ENCODE data around the gene CELF4.

The CELF4 gene

DNA sequence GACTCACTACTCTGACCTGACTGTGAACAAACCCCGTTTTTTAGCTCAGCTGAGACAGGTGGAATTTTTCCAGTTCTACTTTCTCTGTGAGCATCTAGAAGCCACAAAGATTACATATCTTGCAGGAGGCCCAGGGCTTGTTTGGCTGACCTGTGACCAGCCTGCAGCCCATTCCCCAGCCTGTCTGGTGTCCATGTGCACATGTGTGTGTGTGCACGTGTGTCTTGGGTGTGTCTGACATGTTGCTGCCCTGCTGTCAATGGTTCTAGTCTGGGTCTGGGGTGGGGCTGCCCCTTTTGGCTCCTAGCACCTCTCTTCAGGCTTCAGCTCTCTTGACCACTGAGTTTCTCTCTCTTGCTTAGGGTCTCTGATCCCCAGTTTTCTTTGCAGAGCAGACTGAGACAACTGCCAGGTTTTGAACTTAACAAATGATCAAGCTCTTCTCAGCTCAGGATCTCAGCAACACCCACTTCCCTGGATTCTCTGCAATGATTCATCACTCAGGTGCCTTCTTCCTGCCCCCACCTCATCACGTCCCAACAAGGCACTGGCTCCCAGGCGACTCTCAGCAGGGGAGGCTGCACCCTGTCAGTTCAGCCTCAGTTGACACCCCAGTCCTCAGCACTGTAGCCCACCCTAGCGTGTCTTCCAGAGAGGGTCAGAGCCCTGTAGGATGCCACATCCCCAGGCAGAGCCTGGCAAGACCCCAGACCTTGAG, 130.3 kb downstream of the CELF4 start:
- DNase-seq = no peak

DNA sequence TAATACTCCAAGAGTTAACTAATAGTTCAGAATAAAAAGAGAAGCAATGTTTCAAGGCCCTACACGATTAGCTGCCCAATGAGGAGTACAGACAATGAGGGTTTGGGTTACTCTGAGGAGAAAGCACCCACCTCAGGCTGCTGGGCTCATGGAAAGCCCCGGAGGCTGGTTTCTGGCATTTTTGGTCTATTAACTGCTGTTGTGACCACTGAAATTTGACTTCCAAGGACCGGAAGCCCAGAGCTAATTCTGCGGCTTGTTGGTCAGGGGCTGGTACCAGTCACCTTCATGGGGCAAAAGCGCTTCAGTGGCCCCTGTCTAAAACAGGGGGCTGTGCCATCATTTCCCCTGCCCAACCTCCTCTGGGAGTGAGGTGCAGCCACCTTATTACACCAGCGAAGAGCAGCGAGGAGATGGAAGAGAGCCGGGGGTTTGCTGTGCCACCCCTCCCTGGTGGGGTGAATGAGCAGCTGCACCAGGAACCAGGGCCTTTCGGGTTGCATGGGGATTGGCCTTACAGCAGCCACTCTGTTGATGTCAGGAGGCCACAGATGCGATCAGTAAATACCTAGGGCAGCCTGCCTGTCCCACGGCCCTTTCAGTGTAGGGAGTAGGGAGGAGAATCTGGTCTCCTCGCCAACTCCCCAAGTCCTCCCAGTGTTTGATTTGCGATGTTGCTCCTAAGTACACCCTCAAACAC, 131.3 kb downstream of the CELF4 start:
- no peak for DNase-seq

DNA sequence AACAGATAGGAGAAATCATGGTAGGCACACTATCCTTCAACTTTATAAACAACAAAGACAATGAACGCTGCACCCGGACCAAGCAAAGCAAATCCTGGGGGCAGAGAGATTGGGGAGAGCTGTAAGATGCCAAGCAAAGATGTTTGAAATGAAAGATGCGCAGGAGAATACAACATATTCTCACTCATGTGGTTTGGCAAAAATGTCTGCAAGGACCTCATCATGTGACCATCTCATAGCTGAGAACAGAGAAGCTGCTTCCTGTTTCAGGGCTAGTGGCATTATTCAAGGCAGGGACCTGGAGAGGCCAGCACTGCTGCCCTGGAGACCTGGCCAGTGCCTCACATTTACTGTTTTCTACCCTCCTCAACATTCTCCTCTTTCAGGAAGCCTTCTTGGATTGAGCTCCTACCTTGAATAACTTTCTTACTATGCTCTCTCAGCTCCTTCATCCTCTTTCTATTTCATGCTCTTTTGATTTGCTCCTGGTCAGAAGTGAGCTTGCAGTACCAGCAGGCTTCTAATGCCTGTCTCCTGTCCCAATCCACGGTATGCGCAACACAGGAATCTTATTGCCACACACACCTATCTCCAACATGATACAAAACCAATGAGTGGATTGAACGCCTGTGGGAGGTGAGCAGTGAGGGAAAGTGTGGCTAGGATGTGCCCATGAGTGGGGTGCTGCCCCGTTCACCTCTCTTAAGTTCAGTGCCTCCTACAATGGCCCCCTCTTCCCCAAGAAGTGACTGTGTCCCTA, 133.0 kb downstream of the CELF4 start:
- no peak for DNase-seq

DNA sequence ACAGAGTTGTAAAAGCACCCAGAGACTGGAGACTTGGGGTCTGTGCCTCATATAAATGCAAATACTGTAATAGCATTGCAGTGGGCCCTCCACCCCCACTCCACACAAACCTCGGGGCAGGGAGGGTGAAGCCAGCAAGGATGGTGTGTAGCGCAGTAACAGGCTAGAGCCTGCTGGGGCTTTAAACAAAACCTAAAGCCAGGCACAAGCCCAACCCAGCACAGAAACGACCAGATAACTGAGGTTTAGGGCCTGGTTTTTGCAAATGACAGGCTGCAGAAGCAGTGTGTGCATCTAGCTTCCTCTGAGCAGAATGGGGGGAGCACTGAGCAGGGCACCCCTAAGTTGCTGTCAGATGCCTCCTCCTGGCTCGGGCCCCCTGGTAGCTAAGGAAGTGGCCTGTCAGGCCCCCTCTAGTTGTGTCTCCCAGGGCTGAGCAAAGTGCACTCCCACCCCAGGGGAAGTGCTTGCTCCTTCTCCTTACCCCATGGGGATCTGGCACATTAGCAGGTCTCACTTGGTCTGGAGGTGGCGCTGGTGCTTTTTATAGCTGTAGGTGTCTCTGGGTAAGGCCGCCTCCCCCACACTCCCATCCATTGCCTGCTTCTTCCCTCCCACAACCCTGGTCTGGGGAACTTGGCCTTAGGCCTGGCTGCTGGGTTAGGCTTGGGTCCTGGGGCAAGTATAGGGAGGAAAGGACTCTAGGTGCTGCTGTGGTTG, 135.1 kb downstream of the CELF4 start:
- no peak for DNase-seq

DNA sequence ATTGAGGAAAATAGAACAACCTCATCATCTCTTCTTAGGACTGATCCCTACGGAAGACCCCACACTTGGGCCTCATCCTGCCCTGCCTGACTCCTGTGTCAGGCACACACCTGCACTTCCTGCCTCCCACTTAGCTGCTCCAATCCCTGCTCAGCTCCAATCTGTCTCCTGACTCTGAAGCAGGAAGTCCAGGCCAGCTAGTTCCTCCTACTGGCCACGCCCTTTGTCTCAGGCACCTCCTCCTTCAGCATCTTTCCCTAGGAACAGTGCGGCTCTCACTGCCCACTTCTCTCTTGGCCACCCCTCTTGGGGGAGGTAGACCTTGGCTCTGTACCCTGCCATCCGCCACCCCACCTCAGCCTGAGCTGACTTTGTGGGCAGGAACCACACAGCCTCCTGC, 135.8 kb downstream of the CELF4 start:
- DNase-seq = no peak

DNA sequence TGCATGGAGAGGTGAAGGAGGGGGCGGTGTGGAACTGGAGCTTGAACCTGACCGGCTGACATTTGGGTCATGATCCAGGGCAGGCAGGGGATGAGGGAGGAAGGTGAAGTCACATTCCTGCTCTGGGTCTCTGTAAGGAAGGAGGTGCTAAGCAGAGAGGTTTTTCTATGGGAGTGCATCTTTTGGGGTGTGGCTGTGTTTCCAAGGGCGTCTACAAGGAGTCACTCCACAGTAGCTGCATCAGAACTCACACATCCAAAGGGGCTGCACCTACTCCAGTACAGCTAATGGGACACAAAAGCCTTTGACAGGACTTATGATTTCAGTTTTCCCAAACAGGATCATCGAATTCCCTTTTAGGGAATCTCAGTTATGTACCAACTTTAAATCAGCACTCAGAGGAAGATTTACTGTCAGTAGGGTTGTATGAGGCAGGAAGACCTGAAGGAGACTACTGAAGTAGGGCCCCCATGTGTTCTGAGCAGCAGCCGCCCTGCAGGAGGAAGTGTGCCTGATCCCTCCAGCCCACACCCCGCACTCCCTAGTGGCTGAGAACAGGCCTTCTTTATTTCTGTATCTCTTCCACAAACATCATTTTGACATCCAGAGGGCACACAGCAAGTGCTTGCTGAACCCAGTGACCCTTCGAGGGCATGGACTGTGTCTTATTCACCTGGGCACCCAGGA, 137.2 kb downstream of the CELF4 start:
- no peak for DNase-seq

DNA sequence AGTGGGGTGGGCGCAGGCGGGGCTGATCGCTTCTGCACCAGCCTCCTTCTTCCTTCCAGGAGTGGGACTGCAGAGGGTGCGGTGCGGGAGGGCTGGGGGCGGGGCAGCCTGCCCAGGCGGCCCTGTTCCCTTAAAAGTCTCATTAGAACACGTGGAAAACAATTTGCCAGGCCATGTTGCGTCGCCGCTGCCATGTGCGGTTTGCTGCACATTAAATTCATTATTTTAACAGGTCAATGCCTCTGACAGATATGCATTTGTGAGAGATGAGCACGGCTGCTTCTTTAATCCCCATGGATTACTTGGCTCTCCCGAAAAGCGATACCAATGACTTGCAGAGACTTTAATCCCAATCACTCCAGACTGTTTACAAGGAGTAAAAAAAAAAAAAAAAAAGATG, 139.0 kb downstream of the CELF4 start:
- no peak for DNase-seq

DNA sequence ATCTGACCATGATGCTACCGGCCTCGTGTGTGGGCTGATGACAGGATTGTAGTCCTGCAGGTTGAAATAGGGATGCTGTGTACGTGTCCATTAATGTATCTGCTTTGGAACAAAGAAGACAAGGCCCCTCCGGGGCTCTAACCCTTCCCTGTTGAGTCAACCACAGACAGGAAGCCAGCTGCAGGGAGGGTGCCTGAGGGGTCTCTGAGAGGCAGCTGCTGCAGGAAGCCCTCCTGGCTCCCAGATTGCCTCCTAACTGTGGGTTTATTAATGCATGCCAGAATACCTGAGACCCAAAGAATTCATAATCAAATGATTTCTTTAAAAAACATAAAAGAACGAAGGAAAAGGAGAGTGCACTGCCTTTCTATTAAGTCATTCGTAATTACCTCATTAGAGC, 140.4 kb downstream of the CELF4 start:
- no peak for DNase-seq

DNA sequence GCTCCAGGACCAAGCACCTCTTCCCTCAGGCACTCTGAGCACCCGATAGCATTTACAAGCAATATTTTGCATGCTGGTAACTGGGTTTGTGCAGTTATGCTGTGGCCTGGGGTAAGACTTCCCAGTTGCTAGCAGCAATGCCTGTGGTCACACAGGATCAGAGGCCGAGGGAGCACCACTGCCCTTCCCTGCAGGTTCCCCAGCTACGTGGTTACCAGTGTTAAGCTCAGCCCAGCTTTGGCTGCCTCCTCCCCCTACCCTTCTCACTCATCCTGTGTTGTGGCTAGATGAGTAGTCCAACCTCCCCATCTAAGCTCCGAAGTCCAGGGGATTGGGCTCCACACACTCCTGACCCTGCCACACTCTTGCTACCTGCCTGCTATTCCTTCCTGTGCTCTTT, 141.1 kb downstream of the CELF4 start:
- DNase-seq = no peak

DNA sequence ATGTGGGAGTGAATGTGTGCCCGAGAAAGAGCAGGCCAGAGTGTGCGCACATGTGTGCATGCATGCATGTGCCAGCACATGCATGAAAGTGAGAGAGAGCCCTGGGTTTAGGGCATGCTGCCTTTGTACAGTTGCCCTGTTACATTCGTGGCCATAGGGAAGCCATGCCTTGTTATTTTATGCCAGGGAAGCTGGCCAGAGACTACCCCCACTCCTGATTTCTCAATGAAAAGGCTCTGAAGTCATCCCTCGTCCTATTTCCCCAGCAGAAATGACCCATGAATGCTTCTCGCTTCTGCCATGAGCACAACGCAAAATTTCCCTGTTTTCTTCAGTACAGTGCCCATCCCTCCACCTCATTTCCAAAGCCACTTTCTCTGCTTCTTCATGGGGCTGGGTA, 143.0 kb downstream of the CELF4 start:
- DNase-seq = no peak

DNA sequence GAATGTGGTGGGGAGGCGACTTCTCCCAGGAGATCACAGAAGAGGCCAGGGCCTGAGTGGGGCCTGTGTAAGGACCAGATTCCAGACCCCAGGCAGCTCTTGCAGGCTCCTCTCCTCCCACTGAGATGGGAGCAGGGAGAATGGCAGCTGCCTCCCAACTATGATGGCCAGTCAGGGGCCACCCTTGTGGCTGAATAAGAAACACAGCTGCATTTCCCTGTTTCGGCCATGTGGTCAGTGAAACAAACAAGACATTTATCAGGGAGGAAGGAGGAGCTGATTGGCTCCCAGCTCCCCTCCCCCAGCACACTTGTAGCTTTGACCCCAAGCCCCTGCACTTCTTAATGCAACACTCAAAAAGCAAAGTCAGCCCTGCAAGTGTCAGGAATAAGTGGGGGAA, 143.5 kb downstream of the CELF4 start:
- DNase-seq = no peak

DNA sequence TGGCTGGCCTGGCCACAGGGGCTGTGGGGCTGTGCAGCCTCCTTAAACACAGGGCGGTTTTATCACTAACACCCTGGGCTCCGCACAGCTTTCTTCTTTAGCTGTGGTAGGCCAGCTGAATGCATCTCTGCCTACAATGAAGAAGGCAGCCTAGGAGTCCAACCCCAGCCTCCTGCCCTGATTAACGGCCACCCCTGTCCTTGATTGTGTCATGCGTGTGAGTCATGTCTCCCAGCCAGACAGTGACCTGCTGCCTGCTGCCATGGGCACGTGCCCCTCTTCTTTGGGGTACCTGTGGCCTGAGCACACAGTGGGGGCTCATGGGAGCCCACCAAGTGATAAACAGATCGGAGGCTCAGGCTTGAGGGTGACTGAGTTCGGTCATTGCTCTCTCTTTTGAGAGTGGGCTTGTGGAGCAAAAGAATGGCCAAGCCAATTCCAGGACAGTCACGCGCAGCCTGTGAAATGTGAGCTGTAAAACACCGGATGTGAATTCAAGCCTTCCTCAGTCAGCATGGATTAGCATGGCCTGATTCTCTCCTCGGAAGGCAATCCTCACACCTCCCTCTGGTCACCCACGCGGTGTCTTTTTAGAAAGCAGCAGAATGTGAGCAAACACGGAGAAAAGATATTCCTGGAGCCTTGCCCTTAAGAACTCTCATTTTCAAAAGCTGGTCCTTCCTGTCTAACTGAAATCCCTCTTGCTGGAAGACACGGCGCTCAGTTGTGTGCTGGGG, 144.1 kb downstream of the CELF4 start:
- DNase-seq = no peak

DNA sequence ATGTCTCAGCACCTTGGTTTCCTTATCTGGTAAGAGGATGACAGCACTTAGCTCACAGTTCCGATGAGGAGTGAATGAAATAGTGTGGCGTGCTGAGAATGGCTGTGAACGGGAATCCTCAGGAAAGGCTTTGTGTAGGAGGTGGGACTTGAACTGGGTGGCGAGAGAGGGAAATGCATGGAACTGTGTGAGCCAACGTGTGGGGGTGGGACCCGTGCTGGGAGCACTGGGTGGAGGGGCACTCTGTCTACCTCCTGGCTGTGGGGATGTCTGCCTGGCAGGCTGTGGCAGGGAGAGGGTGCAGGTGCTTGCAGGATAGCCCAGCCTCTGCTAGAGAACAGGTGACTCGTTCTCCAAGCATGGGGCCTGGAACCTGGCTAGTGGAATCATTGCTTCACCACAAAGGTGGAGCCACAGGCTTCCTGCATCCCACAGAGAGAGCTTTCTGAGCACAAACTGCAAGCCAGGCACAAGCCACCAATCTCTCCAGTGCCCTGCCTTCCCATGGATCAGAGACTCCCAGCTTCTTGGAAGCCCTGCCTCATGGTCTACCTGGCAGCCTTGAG, 145.2 kb downstream of the CELF4 start:
- no peak for DNase-seq

DNA sequence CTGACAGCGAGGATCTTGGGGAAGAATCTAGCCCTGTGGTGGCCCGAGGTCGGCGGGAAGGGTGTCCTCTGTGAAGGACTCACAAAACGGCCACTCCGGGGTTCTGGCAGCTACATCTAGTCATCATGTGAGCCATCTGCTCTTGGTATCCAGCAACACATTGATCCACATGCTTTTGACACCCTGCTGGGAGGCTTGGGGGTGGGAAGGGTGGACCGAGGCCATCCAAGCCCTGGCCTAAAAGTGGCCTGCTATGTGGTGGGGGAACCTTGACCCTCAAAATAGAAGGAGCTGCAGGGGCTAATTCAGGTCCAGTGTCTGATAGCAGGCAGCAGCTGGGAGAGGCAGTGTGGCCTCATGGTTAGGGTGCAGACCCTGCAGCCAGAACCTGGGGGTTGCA, 145.7 kb downstream of the CELF4 start:
- DNase-seq = no peak

DNA sequence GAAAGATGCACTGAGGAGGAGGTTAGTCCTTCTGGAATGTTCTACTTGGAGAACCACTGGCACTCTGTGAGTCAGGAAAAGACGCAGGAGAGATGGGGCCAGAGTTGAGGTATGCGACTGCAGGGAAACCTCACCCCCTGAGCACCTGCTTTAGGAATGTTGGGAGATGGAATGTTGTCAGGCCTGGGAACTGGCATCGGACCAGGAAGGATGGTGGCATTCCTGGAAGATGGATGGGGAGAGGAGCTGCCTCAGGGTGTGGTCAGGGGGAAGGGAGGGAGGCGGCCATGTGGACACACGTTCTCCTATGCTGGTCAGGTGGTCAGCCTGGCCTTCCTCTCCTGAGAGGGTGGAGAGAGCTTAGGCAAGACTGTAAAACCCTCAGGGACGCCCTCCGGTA, 146.3 kb downstream of the CELF4 start:
- DNase-seq = no peak

DNA sequence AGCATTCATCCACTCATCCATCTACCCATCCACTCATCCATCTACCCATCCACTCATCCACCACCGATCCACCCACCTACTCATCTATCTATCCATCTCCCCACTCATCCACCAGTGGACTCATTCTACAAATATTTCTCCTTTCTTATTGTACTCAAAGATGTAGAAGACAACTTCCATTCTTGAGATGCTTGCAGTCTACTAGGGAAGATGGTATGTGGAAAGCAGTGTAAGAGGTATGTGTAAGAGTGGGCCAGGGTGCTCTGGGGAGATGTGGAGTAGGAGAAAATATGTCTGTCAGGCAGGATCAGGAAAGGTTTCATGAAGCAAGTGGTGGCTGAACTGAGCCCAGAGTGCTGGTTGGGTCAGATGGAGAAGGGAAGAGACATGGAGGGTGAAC, 150.8 kb downstream of the CELF4 start:
- DNase-seq = no peak

DNA sequence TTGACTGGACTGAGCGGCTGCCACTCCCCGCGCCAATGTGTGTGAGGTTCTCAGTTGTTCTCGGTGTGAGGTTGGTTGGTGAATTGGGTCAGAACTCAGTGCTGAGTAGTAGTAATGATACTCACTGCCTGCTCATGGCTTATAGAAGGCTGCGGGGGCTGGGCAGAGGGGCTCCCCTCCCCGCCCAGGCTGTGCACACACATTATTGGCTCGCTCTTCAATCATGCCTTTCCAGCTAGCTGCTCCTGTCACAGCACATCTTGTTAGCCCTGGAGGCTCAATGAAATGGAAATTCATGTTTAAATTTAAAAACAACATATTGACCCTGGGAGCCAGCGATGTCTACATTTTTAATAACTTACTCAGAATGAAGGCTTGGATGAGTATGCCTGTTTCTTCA, 152.8 kb downstream of the CELF4 start:
- DNase-seq = no peak

DNA sequence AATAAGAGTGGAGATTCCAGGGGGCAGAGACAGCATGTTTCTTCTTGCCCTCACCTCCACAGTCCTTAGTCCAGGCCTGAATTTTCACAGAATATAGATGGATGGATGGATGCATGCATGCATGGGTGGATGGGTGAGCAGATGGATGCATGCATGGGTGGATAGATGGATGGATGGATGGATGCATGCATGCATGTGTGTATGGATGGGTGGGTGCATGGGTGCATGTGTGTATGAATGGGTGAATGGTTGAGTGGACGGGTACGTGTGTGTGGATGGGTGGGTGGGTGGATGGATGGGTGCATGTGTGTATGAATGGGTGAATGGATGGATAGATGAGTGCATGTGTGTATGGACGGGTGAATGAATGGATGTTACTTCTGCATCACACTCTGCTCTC, 153.3 kb downstream of the CELF4 start:
- DNase-seq = no peak

DNA sequence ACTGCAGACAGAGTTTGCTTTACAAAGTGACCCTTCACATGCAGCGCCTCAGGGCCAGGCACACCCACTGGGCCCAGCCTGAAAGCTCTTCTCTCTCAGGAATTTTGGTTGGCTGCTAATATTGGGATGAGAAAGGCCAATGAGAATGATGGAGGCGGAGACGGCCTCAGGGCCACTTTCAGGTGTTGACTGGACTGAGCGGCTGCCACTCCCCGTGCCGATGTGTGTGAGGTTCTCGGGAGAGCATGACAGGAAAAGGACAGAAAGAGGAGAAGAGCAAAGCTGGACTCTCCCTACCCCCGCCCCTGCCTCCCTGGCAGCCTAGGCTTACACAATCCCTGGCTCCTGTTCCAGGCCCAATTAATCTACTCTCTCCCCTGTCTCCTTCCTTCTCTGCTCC, 155.7 kb downstream of the CELF4 start:
- DNase-seq = no peak

DNA sequence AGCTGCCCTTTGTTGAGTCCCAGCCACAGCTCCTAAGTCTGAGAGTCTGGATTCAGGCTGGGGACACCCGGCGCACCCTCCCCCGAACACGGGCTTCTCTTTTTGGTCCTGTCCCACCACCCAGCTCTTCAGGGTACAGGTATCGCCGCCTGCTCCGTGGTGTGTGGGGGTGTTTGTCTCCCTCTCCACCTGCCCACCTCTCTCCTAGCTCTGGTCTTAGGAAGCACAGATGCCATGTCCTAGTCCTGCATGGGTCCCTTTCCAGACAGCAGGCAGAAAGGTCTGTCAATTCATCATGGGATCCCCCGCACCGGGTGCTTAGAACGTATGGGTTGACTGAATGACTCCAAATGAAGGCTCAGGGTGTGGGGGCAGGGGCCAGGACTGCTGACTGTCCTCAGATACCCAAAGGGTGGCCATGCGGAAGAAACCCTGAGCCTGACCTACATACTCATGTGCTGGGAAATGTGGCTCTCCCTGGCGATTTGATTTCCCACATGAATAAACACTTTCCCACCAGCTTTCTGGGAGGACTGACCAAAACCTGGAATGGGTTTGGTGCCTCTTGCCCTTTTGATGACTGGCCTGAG, 156.8 kb downstream of the CELF4 start:
- no peak for DNase-seq

DNA sequence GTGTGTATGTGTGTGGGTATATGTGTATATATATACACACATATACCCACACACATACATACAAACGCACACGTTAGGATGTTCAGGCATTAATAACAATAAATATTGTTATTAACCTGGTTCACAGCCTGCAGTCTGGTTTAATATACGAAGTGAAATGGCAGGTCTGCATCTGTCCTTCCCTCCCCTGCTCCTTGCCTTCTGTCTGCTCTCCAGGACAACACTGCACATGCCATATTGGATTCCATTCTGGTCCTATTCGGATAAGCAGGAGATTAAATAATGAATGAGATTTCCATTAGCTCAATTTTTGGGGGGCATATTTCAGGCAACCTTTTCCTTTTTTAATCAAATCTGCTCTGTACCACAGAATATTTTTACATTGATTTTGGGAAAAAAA, 158.0 kb downstream of the CELF4 start:
- DNase-seq = no peak

Data from stimulated activated naive CD4-positive, alpha-beta T cell (primary cell).